ENCODE data around the gene SMOC1. TPM values are rescaled to one million over a fixed set of nuclear protein-coding genes. Genes with fewer than 3 reads are reported as not detected.

SMOC1 gene
- total RNA-seq, 2 donors from 2014 or later = 5.3 to 14.0 TPM

- no peak overlapping the region for H3K27ac ChIP-seq
- no peaks in the 10 kb centered on the region for H3K9me3 ChIP-seq
- H3K4me1 ChIP-seq = no peaks in the 10 kb centered on the region
- 57 to 65% methylated on average over 5 of the region's 5 CpGs for WGBS, 2 donors
- no peak for TF ChIP-seq POLR2A (IDR thresholded peaks at IDR 0.05)
- TF ChIP-seq, protein P1, sequence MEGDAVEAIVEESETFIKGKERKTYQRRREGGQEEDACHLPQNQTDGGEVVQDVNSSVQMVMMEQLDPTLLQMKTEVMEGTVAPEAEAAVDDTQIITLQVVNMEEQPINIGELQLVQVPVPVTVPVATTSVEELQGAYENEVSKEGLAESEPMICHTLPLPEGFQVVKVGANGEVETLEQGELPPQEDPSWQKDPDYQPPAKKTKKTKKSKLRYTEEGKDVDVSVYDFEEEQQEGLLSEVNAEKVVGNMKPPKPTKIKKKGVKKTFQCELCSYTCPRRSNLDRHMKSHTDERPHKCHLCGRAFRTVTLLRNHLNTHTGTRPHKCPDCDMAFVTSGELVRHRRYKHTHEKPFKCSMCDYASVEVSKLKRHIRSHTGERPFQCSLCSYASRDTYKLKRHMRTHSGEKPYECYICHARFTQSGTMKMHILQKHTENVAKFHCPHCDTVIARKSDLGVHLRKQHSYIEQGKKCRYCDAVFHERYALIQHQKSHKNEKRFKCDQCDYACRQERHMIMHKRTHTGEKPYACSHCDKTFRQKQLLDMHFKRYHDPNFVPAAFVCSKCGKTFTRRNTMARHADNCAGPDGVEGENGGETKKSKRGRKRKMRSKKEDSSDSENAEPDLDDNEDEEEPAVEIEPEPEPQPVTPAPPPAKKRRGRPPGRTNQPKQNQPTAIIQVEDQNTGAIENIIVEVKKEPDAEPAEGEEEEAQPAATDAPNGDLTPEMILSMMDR (IDR thresholded peaks at IDR 0.05) = no peak
- no peak overlapping the region for H3K4me3 ChIP-seq
- intact Hi-C loops (cut with DNase I) = no loop called here
- no peaks in the 10 kb centered on the region for H3K36me3 ChIP-seq (replicated peaks in 1 of 2; ENCODE audit: insufficient read depth in 1 of 2, low read depth in 2 of 2)
- no peak for DNase-seq
- H3K27me3 ChIP-seq = no peaks in the 10 kb centered on the region
- ATAC-seq = no peak
These were observed 178.4 kb downstream of the SMOC1 start for GRCh38 chr14:70057519-70058136.

GRCh38 chr14:70059545-70059944 lies 180.3 kb downstream of the SMOC1 start:
- DNase-seq = no peak
- WGBS, 2 donors = 71 to 83% methylated on average over 2 of the region's 2 CpGs
- intact Hi-C loops (cut with DNase I) = no loop called here
- Histone ChIP-seq H3K27ac (no peak overlapping the region), H3K4me1 (no peaks in the 10 kb centered on the region), H3K4me3 (no peak overlapping the region), H3K27me3 (no peaks in the 10 kb centered on the region), H3K36me3 (replicated peaks in 1 of 2; ENCODE audit: insufficient read depth in 1 of 2, low read depth in 2 of 2) (no peaks in the 10 kb centered on the region), H3K9me3 (no peaks in the 10 kb centered on the region)
- ATAC-seq = no peak
- TF ChIP-seq, protein P1 (IDR thresholded peaks at IDR 0.05) = no peak
- TF ChIP-seq POLR2A (IDR thresholded peaks at IDR 0.05) = no peak

DNA sequence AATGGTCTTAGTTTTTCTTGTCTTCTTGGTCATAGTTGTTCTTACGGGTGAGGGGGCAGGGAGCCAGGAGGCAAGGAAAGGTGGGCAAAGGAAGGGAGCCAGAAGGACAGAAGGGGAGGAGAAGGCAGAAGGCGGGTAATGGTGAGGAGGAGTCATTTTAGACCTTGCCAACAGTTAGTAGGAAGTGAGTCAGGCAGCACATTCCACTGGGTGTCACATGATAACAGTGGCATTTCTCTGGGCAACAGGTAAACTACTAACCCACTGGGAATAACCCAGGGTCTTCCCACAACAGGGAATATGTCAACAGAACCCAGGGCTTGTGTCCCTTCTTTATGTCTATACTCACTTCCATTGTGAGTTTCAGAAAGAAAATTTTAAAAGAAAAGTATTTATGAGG lies 181.9 kb downstream of the SMOC1 start:
- ATAC-seq (no peak), DNase-seq (peak in 1 of 4 donors; percentile 3)
- no peaks in the 10 kb centered on the region for H3K9me3 ChIP-seq
- no peak overlapping the region for H3K27ac ChIP-seq
- intact Hi-C loops (cut with DNase I) = no loop called here
- H3K27me3 ChIP-seq = no peaks in the 10 kb centered on the region
- H3K36me3 ChIP-seq (replicated peaks in 1 of 2; ENCODE audit: insufficient read depth in 1 of 2, low read depth in 2 of 2) = no peaks in the 10 kb centered on the region
- WGBS, 2 donors = 76 to 79% methylated on average over 2 of the region's 2 CpGs
- TF ChIP-seq, protein P1 (IDR thresholded peaks at IDR 0.05) = no peak
- TF ChIP-seq POLR2A (IDR thresholded peaks at IDR 0.05) = no peak
- H3K4me3 ChIP-seq = no peak overlapping the region
- H3K4me1 ChIP-seq = no peaks in the 10 kb centered on the region

- H3K27ac ChIP-seq = no peak overlapping the region
- DNase-seq (no peak), ATAC-seq (no peak)
- H3K4me3 ChIP-seq = no peak overlapping the region
- H3K27me3 ChIP-seq = no peaks in the 10 kb centered on the region
- H3K36me3 ChIP-seq (replicated peaks in 1 of 2; ENCODE audit: insufficient read depth in 1 of 2, low read depth in 2 of 2) = no peaks in the 10 kb centered on the region
- H3K4me1 ChIP-seq = peaks cover 12% of the 10 kb centered on the region
- intact Hi-C loops (cut with DNase I) = no loop called here
- 71 to 76% methylated on average over 11 of the region's 11 CpGs for WGBS, 2 donors
- no peaks in the 10 kb centered on the region for H3K9me3 ChIP-seq
- TF ChIP-seq POLR2A (IDR thresholded peaks at IDR 0.05) = no peak
- TF ChIP-seq, protein P1 (IDR thresholded peaks at IDR 0.05) = no peak
These were observed 185.1 kb downstream of the SMOC1 start for GRCh38 chr14:70064136-70064865.

All from body of pancreas (tissue), 4 donors.